ENCODE measurements around the gene HCFC1R1. TPM values are rescaled to one million over a fixed set of nuclear protein-coding genes. Genes with fewer than 3 reads are reported as not detected.
A peak's percentile ranks its signal among the peaks of the same experiment; 100 is the strongest.

HCFC1R1 gene
- total RNA-seq, 1 donor from 2014 or later = 133 TPM

DNA sequence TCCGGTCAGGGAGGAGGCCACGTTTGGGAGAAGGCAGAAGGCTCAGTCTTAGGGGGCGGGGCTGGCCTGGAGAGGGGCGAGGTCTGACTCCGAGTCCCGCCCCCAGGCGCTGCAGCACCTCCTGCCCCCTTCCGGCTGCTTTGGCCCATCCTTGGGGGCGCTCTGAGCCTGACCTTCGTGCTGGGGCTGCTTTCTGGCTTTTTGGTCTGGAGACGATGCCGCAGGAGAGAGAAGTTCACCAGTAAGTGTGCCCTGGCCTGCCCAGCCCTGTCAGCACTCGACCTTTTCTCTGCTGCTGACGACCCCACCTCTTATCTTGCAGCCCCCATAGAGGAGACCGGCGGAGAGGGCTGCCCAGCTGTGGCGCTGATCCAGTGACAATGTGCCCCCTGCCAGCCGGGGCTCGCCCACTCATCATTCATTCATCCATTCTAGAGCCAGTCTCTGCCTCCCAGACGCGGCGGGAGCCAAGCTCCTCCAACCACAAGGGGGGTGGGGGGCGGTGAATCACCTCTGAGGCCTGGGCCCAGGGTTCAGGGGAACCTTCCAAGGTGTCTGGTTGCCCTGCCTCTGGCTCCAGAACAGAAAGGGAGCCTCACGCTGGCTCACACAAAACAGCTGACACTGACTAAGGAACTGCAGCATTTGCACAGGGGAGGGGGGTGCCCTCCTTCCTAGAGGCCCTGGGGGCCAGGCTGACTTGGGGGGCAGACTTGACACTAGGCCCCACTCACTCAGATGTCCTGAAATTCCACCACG is 2.1 kb downstream of the HCFC1R1 start:
- Mint-ChIP-seq H3K4me1 (ENCODE audit: unreplicated experiment) (peaks cover 40% of the 10 kb centered on the region), H3K9me3 (ENCODE audit: unreplicated experiment) (no peaks in the 10 kb centered on the region), H3K27me3 (ENCODE audit: unreplicated experiment) (peaks cover 2% of the 10 kb centered on the region), H3K27ac (ENCODE audit: unreplicated experiment) (peak overlapping the region; percentile 96), H3K36me3 (ENCODE audit: unreplicated experiment) (peaks cover 2% of the 10 kb centered on the region), H3K4me3 (ENCODE audit: unreplicated experiment) (peak overlapping the region; percentile 86)
- DNase-seq (ENCODE audit: extremely low spot score, unreplicated experiment) = peak; percentile 93
- TF ChIP-seq, protein P1, sequence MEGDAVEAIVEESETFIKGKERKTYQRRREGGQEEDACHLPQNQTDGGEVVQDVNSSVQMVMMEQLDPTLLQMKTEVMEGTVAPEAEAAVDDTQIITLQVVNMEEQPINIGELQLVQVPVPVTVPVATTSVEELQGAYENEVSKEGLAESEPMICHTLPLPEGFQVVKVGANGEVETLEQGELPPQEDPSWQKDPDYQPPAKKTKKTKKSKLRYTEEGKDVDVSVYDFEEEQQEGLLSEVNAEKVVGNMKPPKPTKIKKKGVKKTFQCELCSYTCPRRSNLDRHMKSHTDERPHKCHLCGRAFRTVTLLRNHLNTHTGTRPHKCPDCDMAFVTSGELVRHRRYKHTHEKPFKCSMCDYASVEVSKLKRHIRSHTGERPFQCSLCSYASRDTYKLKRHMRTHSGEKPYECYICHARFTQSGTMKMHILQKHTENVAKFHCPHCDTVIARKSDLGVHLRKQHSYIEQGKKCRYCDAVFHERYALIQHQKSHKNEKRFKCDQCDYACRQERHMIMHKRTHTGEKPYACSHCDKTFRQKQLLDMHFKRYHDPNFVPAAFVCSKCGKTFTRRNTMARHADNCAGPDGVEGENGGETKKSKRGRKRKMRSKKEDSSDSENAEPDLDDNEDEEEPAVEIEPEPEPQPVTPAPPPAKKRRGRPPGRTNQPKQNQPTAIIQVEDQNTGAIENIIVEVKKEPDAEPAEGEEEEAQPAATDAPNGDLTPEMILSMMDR (IDR thresholded peaks at IDR 0.05) = peak; percentile 46

GRCh38 chr16:3020604-3021448 is 2.9 kb downstream of the HCFC1R1 start:
- TF ChIP-seq, protein P1 (IDR thresholded peaks at IDR 0.05) = no peak
- peak; percentile 92 for DNase-seq (ENCODE audit: extremely low spot score, unreplicated experiment)
- Mint-ChIP-seq H3K9me3 (ENCODE audit: unreplicated experiment) (no peaks in the 10 kb centered on the region), H3K27ac (ENCODE audit: unreplicated experiment) (peak overlapping the region; percentile 96), H3K27me3 (ENCODE audit: unreplicated experiment) (peaks cover 2% of the 10 kb centered on the region), H3K4me1 (ENCODE audit: unreplicated experiment) (peaks cover 40% of the 10 kb centered on the region), H3K4me3 (ENCODE audit: unreplicated experiment) (peak overlapping the region; percentile 86), H3K36me3 (ENCODE audit: unreplicated experiment) (no peaks in the 10 kb centered on the region)

DNA sequence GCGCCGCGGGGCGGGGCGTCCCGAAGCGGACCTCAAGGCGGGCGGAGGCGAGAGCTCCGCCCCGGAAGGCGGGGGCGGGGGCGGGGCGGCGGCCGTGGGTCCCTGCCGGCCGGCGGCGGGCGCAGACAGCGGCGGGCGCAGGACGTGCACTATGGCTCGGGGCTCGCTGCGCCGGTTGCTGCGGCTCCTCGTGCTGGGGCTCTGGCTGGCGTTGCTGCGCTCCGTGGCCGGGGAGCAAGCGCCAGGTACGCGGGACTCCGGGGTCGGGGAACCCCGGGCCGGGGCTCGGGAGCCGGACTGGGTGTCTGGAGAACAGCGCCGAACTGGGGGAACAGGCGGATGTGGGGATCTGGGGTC is 3.5 kb downstream of the HCFC1R1 start, which contains the start of gene TNFRSF12A:
TSS of gene TNFRSF12A (plus strand) at position 122 of the 357 bp plus-strand sequence. CDS start at position 152, 30 bp downstream.
- no peaks in the 10 kb centered on the region for H3K9me3 Mint-ChIP-seq (ENCODE audit: unreplicated experiment)
- TF ChIP-seq, protein P1 (IDR thresholded peaks at IDR 0.05) = peak; percentile 8
- H3K36me3 Mint-ChIP-seq (ENCODE audit: unreplicated experiment) = no peaks in the 10 kb centered on the region
- peak; percentile 89 for DNase-seq (ENCODE audit: extremely low spot score, unreplicated experiment)
- H3K4me3 Mint-ChIP-seq (ENCODE audit: unreplicated experiment) = peak within 1 kb of the TSS; percentile 86
- peak within 1 kb of the TSS; percentile 96 for H3K27ac Mint-ChIP-seq (ENCODE audit: unreplicated experiment)
- peaks cover 2% of the 10 kb centered on the region for H3K27me3 Mint-ChIP-seq (ENCODE audit: unreplicated experiment)
- peaks cover 38% of the 10 kb centered on the region for H3K4me1 Mint-ChIP-seq (ENCODE audit: unreplicated experiment)

GRCh38 chr16:3019594-3020246 is 4.0 kb downstream of the HCFC1R1 start:
- H3K4me1 Mint-ChIP-seq (ENCODE audit: unreplicated experiment) = peaks cover 38% of the 10 kb centered on the region
- H3K27me3 Mint-ChIP-seq (ENCODE audit: unreplicated experiment) = peaks cover 2% of the 10 kb centered on the region
- TF ChIP-seq, protein P1 (IDR thresholded peaks at IDR 0.05) = no peak
- H3K27ac Mint-ChIP-seq (ENCODE audit: unreplicated experiment) = peak overlapping the region; percentile 84
- peak overlapping the region; percentile 86 for H3K4me3 Mint-ChIP-seq (ENCODE audit: unreplicated experiment)
- DNase-seq (ENCODE audit: extremely low spot score, unreplicated experiment) = no peak
- H3K9me3 Mint-ChIP-seq (ENCODE audit: unreplicated experiment) = no peaks in the 10 kb centered on the region
- H3K36me3 Mint-ChIP-seq (ENCODE audit: unreplicated experiment) = no peaks in the 10 kb centered on the region
